Colonic mucosa (tissue), 4 donors: ENCODE data around the gene STK39. TPM values are rescaled to one million over a fixed set of nuclear protein-coding genes. Genes with fewer than 3 reads are reported as not detected.

Experiments
- DNase-seq: peaks from one replicate; pipeline ENCODE4 v3.0.0-alpha.2; 2020
- H3K27ac ChIP-seq: fragments of 200-600 bp; one replicate; pipeline ENCODE4 v1.8.0; 2021
- H3K27me3 ChIP-seq: fragments of 200-600 bp; one replicate; pipeline ENCODE4 v1.8.0; 2021
- H3K36me3 ChIP-seq: fragments of 200-600 bp; one replicate; pipeline ENCODE4 v1.8.0; 2021
- H3K4me1 ChIP-seq: fragments of 200-600 bp; one replicate; pipeline ENCODE4 v1.8.0; 2021; ENCODE audit warnings: mild to moderate bottlenecking
- H3K4me3 ChIP-seq: fragments of 200-600 bp; one replicate; pipeline ENCODE4 v1.8.0; 2021
- H3K9ac ChIP-seq, 2 donors: one replicate each; pipeline ENCODE4 v1.7.0; 2013; ENCODE audit warnings: control low read depth in 2 of 2, low read depth in 2 of 2, low read length in 2 of 2
- H3K9me3 ChIP-seq: fragments of 200-600 bp; one replicate; pipeline ENCODE4 v1.8.0; 2021
- CTCF ChIP-seq: fragments of 200-600 bp; IDR thresholded peaks from one replicate; pipeline ENCODE4 v1.8.0; 2022; ENCODE audit warnings: antibody characterized with exemption, mild to moderate bottlenecking
- intact Hi-C: fragments of 100-400 bp; cut with DNase I; formaldehyde crosslinking; loops from one replicate; pipeline ENCODE4 v1.14.1; 2022
- total RNA-seq, 2 donors: library from RNA; stranded (reverse); fragmentation: NEBNext Ultra II Directional in 1 of 2; extraction: Animal tissue kit (Norgen Biotek cat#: 25700) in 1 of 2; gene quantifications; one replicate each; pipeline ENCODE4 v1.2.1, GENCODE V29; 2021
- donor health status: healthy.
- donor health status: DM: no; HTN: no; CAD: no.
- donor health status: DM: no; HTN: no; CAD: no.

The STK39 gene
- total RNA-seq, 2 donors from 2014 or later = 35.9 to 41.2 TPM

- Histone ChIP-seq H3K27me3 (no peaks in the 10 kb centered on the region), H3K27ac (no peak overlapping the region), H3K36me3 (peaks cover 3% of the 10 kb centered on the region), H3K9ac (no peak overlapping the region), H3K9me3 (no peaks in the 10 kb centered on the region), H3K4me1 (no peaks in the 10 kb centered on the region), H3K4me3 (no peak overlapping the region)
- intact Hi-C loops = no loop called here
- no peak for TF ChIP-seq CTCF
- no peak for DNase-seq
Observed at GRCh38 chr2:168159754-168160585, 87.4 kb downstream of the STK39 start.

- H3K27ac ChIP-seq = no peak overlapping the region
- no peaks in the 10 kb centered on the region for H3K4me1 ChIP-seq
Observed at GRCh38 chr2:168158586-168158985, 88.8 kb downstream of the STK39 start.

GRCh38 chr2:168157926-168158325 is 89.5 kb downstream of the STK39 start:
- no peaks in the 10 kb centered on the region for H3K9me3 ChIP-seq
- intact Hi-C loops = no loop called here
- H3K4me1 ChIP-seq = no peaks in the 10 kb centered on the region

More at GRCh38 chr2:168158586-168158985, 88.8 kb downstream of the STK39 start:
- intact Hi-C loops = no loop called here
- no peaks in the 10 kb centered on the region for H3K27me3 ChIP-seq
- H3K9ac ChIP-seq = no peak overlapping the region
- peaks cover 3% of the 10 kb centered on the region for H3K36me3 ChIP-seq
- TF ChIP-seq CTCF = no peak
- H3K9me3 ChIP-seq = no peaks in the 10 kb centered on the region
- H3K4me3 ChIP-seq = no peak overlapping the region
- no peak for DNase-seq

GRCh38 chr2:168157070-168157469 is 90.3 kb downstream of the STK39 start:
- TF ChIP-seq CTCF = no peak
- Histone ChIP-seq H3K36me3 (peaks cover 3% of the 10 kb centered on the region), H3K4me3 (no peak overlapping the region), H3K27ac (no peak overlapping the region), H3K9ac (no peak overlapping the region), H3K9me3 (no peaks in the 10 kb centered on the region), H3K4me1 (no peaks in the 10 kb centered on the region), H3K27me3 (no peaks in the 10 kb centered on the region)
- no peak for DNase-seq
- intact Hi-C loops = no loop called here

More at GRCh38 chr2:168157926-168158325, 89.5 kb downstream of the STK39 start:
- no peak for DNase-seq
- Histone ChIP-seq H3K27me3 (no peaks in the 10 kb centered on the region), H3K9ac (no peak overlapping the region), H3K4me3 (no peak overlapping the region), H3K36me3 (peaks cover 3% of the 10 kb centered on the region), H3K27ac (no peak overlapping the region)
- TF ChIP-seq CTCF = no peak

GRCh38 chr2:168156661-168157060 is 90.7 kb downstream of the STK39 start:
- DNase-seq = peak; percentile 43
- H3K4me1 ChIP-seq = no peaks in the 10 kb centered on the region
- no peak overlapping the region for H3K9ac ChIP-seq
- H3K27me3 ChIP-seq = no peaks in the 10 kb centered on the region
- no peaks in the 10 kb centered on the region for H3K9me3 ChIP-seq
- intact Hi-C loops = no loop called here
- H3K36me3 ChIP-seq = peaks cover 3% of the 10 kb centered on the region
- TF ChIP-seq CTCF = no peak
- no peak overlapping the region for H3K4me3 ChIP-seq
- H3K27ac ChIP-seq = no peak overlapping the region
